K562 (cell line): ENCODE results near the gene HSD3B7. TPM values are rescaled to one million over a fixed set of nuclear protein-coding genes. Genes with fewer than 3 reads are reported as not detected.

ENCODE experiments used
- ARID1B ChIP-seq: fragments of 450-650 bp; IDR thresholded peaks from 2 replicates; pipeline ENCODE4 v1.6.1; 2016; ENCODE audit warnings: antibody characterized with exemption, mild to moderate bottlenecking, inconsistent platforms
- BDP1 ChIP-seq: IDR thresholded peaks from 3 replicates; pipeline ENCODE4 v1.6.1; 2011; ENCODE audit not compliant: insufficient read length, insufficient read depth
- CBX1 ChIP-seq: sonication (generic); IDR thresholded peaks from 2 replicates; pipeline ENCODE4 v1.6.1; 2016; ENCODE audit warnings: antibody characterized with exemption, low read depth, mild to moderate bottlenecking
- CXXC5 ChIP-seq: fragments of 250-450 bp; sonication (Bioruptor Pico); IDR thresholded peaks from 2 replicates; pipeline ENCODE4 v1.8.0; 2022; ENCODE audit warnings: inconsistent platforms, mild to moderate bottlenecking, moderate library complexity
- NFXL1 ChIP-seq: fragments of 450-650 bp; formaldehyde crosslinking; IDR thresholded peaks from 2 replicates; pipeline ENCODE4 v1.4.0; 2021; ENCODE audit warnings: mild to moderate bottlenecking
- OTX1 ChIP-seq: fragments of 450-650 bp; formaldehyde crosslinking; IDR thresholded peaks from 2 replicates; pipeline ENCODE4 v1.4.0; 2022; ENCODE audit warnings: mild to moderate bottlenecking
- PTBP1 ChIP-seq: fragments of 200-400 bp; formaldehyde crosslinking; IDR thresholded peaks from 2 replicates; pipeline ENCODE4 v1.6.1; 2017; ENCODE audit warnings: low read depth, low read length
- RAD51 ChIP-seq: fragments of 450-650 bp; IDR thresholded peaks from 2 replicates; pipeline ENCODE4 v1.7.1; 2016; ENCODE audit warnings: low read depth, mild to moderate bottlenecking, borderline replicate concordance
- RNF2 ChIP-seq: sonication (generic); IDR thresholded peaks from 2 replicates; pipeline ENCODE4 v1.6.1; 2016
- SETDB1 ChIP-seq: IDR thresholded peaks from one replicate; pipeline ENCODE4 v1.6.1; 2012; ENCODE audit warnings: low read length, control low read depth, inconsistent platforms
- SMAD4 ChIP-seq: fragments of 250-450 bp; sonication (Bioruptor Pico); conservative IDR thresholded peaks from 2 replicates; pipeline ENCODE4 v1.8.0; 2021; ENCODE audit warnings: inconsistent platforms, mild to moderate bottlenecking, moderate library complexity
- U2AF1 ChIP-seq: fragments of 200-400 bp; formaldehyde crosslinking; optimal IDR thresholded peaks from 2 replicates; pipeline ENCODE3; 2017; ENCODE audit warnings: mild to moderate bottlenecking, low read depth, low read length, moderate library complexity
- ZNF324 ChIP-seq: fragments of 250-450 bp; sonication (Bioruptor Pico); IDR thresholded peaks from 2 replicates; pipeline ENCODE4 v1.4.0; 2020; ENCODE audit warnings: mild to moderate bottlenecking
- polyA plus RNA-seq, 8 experiments: library from polyadenylated mRNA; depleted of rRNA in 4 of 8; stranded (reverse) in 5 of 8; unstranded in 3 of 8; fragments of >200 nt; fragmentation: Nextera tagmentation in 2 of 8; fragmentation: Illumina TruSeq in 1 of 8; extraction: Ambion mirVana in 2 of 8; extraction: Trizol in 1 of 8; gene quantifications; 2 replicates each; pipeline versions ENCODE4 v1.2.1 to v1.2.3, GENCODE V29; 2011 to 2014; ENCODE audit warnings: inconsistent platforms in 1 of 8, missing spikeins in 1 of 8
- total RNA-seq, 7 experiments: library from RNA; depleted of rRNA in 6 of 7; stranded (reverse); fragments of >200 nt in 6 of 7; fragmentation: Illumina TruSeq in 2 of 7; extraction: Trizol in 2 of 7; gene quantifications; 2 replicates each; pipeline versions ENCODE4 v1.2.1 to v1.2.3, GENCODE V29; 2011 to 2021; ENCODE audit warnings: low replicate concordance in 1 of 7
- TF ChIP-seq, protein P1 (sequence below): fragments of 250-450 bp; sonication (Bioruptor Pico); IDR thresholded peaks from 2 replicates; pipeline ENCODE4 v1.8.0; 2022; ENCODE audit warnings: inconsistent platforms, mild to moderate bottlenecking, moderate library complexity, borderline replicate concordance
- TF ChIP-seq, protein P2 (sequence below): fragments of 450-650 bp; conservative IDR thresholded peaks from 2 replicates; pipeline ENCODE4 v1.6.1; 2016; ENCODE audit warnings: missing genetic modification characterization, low read depth, mild to moderate bottlenecking, missing compliant biosample characterization, moderate library complexity
- TF ChIP-seq, protein P3 (sequence below), 2 experiments: fragments of 450-650 bp in 1 of 2; sonication (generic) in 1 of 2; formaldehyde crosslinking; conservative IDR thresholded peaks; 2 replicates each; pipeline versions ENCODE4 v1.4.0 to v1.8.1; 2020 to 2022; ENCODE audit warnings: mild to moderate bottlenecking in 1 of 2, missing genetic modification reagents in 1 of 2
- TF ChIP-seq, protein P4 (sequence below), 2 experiments: fragments of 450-650 bp; conservative IDR thresholded peaks; 2 replicates each; pipeline ENCODE4 v1.6.1; 2017; ENCODE audit warnings: mild to moderate bottlenecking in 2 of 2, moderate library complexity in 2 of 2

The HSD3B7 gene
- total and polyA plus RNA-seq, 9 of the 15 experiments (the other 6 are each of a cell fraction or from before 2014, with no cell fraction given) = 5.4 to 49.1 (median 23.0) TPM

DNA sequence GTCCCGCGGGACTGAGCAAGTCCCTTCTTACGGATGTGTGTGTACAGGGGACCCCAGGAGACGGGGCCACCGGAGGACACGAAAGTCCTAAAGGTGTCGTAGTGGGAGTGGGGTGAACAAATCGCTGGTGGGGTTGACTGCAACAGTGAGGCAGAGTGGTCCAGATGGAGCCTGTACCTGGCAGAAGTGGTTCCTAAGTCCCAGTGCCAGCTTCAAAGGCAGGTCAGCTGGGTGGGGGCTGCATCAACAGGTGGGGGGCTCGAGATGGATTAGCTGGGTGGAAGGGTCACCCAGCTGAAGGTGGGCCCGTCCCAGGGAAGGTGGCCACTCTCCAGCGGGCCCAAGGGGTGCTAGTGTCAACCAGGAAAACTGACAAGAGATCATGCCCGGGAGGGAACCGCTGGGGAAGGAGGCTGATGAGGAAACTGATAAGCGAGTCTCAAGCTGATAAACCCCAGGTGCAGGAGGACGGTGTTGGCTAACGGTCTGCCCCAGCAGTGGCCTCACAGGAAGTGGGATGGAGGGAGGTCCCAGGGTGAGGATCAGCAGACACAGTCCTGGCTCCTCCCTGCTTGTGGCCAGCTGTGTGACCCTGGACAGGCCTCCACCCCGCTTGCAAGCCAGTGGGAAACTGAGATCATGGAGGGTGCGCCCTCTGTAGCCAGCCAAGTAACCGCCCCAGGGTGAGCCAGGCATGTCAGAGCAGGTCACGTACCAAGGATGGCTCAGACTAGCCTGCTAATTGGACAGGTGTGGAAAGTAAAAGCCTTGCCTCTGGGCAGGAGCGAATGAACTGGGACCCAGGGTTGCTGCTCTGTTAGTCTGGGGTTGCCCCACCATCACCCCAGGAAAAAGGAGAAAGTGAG lies 35.1 kb upstream of the HSD3B7 start (continued):
- no peak; the same call in none of the 2 replicates for TF ChIP-seq ZNF324 (CRISPR knock-in tag)
- TF ChIP-seq ARID1B = peak; percentile 87
- no peak for TF ChIP-seq BDP1
- TF ChIP-seq CXXC5 (CRISPR knock-in tag) = peak; percentile 57
- TF ChIP-seq SETDB1 = no peak
- no peak for TF ChIP-seq U2AF1
- TF ChIP-seq OTX1 (CRISPR knock-in tag) = peak; percentile 66
- TF ChIP-seq NFXL1 = no peak
- TF ChIP-seq PTBP1 = no peak
- TF ChIP-seq, protein P1, sequence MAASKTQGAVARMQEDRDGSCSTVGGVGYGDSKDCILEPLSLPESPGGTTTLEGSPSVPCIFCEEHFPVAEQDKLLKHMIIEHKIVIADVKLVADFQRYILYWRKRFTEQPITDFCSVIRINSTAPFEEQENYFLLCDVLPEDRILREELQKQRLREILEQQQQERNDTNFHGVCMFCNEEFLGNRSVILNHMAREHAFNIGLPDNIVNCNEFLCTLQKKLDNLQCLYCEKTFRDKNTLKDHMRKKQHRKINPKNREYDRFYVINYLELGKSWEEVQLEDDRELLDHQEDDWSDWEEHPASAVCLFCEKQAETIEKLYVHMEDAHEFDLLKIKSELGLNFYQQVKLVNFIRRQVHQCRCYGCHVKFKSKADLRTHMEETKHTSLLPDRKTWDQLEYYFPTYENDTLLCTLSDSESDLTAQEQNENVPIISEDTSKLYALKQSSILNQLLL (CRISPR knock-in tag) = no peak
- TF ChIP-seq, protein P2, sequence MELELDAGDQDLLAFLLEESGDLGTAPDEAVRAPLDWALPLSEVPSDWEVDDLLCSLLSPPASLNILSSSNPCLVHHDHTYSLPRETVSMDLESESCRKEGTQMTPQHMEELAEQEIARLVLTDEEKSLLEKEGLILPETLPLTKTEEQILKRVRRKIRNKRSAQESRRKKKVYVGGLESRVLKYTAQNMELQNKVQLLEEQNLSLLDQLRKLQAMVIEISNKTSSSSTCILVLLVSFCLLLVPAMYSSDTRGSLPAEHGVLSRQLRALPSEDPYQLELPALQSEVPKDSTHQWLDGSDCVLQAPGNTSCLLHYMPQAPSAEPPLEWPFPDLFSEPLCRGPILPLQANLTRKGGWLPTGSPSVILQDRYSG (tag) = no peak
- TF ChIP-seq, protein P3, sequence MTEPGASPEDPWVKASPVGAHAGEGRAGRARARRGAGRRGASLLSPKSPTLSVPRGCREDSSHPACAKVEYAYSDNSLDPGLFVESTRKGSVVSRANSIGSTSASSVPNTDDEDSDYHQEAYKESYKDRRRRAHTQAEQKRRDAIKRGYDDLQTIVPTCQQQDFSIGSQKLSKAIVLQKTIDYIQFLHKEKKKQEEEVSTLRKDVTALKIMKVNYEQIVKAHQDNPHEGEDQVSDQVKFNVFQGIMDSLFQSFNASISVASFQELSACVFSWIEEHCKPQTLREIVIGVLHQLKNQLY (CRISPR knock-in tag; conservative IDR thresholded peaks at IDR 0.05) = no peak
- peak; percentile 96; the same call in 1 of the 2 replicates for TF ChIP-seq RNF2
- TF ChIP-seq, protein P4, sequence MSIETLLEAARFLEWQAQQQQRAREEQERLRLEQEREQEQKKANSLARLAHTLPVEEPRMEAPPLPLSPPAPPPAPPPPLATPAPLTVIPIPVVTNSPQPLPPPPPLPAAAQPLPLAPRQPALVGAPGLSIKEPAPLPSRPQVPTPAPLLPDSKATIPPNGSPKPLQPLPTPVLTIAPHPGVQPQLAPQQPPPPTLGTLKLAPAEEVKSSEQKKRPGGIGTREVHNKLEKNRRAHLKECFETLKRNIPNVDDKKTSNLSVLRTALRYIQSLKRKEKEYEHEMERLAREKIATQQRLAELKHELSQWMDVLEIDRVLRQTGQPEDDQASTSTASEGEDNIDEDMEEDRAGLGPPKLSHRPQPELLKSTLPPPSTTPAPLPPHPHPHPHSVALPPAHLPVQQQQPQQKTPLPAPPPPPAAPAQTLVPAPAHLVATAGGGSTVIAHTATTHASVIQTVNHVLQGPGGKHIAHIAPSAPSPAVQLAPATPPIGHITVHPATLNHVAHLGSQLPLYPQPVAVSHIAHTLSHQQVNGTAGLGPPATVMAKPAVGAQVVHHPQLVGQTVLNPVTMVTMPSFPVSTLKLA (conservative IDR thresholded peaks at IDR 0.05) = peak in 1 of 2 experiments; percentile 80; a peak in 3 of 4 replicates
- peak; percentile 89; the same call in 1 of the 2 replicates for TF ChIP-seq CBX1
- TF ChIP-seq SMAD4 (CRISPR knock-in tag) = peak; percentile 92
- TF ChIP-seq RAD51 = 0 out of 2 replicates have a peak, but pooled peaks have one; percentile 34
